ENCODE data around the gene GRAMD4. TPM values are rescaled to one million over a fixed set of nuclear protein-coding genes. Genes with fewer than 3 reads are reported as not detected.

Gene GRAMD4
- total RNA-seq, 1 experiment from 2014 or later, result 25.3 TPM

- peaks cover 26% of the 10 kb centered on the region for H3K79me2 ChIP-seq (ENCODE audit: low read length)
- H3K27ac ChIP-seq (ENCODE audit: low read length), result no peak overlapping the region
- no peak for DNase-seq
- no peaks in the 10 kb centered on the region for H3F3A ChIP-seq (ENCODE audit: low read length, unreplicated experiment)
- ATAC-seq, result no peak
- TF ChIP-seq EZH2phosphoT487 (IDR thresholded peaks at IDR 0.05; ENCODE audit: borderline replicate concordance, low read length) (no peak), EZH2 (IDR thresholded peaks at IDR 0.05; ENCODE audit: low read length, unreplicated experiment) (no peak), CTCF (conservative IDR thresholded peaks at IDR 0.05; ENCODE audit: low read depth, low read length) (no peak)
- no peak overlapping the region for H2AFZ ChIP-seq (ENCODE audit: low read length)
- peaks cover 11% of the 10 kb centered on the region for H3K4me1 ChIP-seq (ENCODE audit: insufficient read depth, low read length)
- no TSS peak for BruUV-seq (replicated peaks)
- no peaks in the 10 kb centered on the region for H3K27me3 ChIP-seq (ENCODE audit: low read length)
- H3K9me2 ChIP-seq (replicated peaks; ENCODE audit: low read length), result no peaks in the 10 kb centered on the region
- no peaks in the 10 kb centered on the region for H4K20me1 ChIP-seq (ENCODE audit: low read length)
- H3K9me3 ChIP-seq (ENCODE audit: low read length), result no peaks in the 10 kb centered on the region
- ChIA-PET CTCF (no interaction called here), POLR2A (ENCODE audit: unreplicated experiment) (no interaction called here)
- no peak overlapping the region for H3K9ac ChIP-seq (ENCODE audit: low read length)
- H3K36me3 ChIP-seq (ENCODE audit: low read depth, low read length), result no peaks in the 10 kb centered on the region
- H3K4me3 ChIP-seq (ENCODE audit: low read length), result no peak overlapping the region
- no peak overlapping the region for H3K4me2 ChIP-seq (ENCODE audit: low read length)
- intact Hi-C loops (cut with micrococcal nuclease), result no loop called here
These were observed 39.1 kb upstream of the GRAMD4 start for GRCh38 chr22:46580940-46581537.

- DNase-seq (no peak), ATAC-seq (no peak)
- no peaks in the 10 kb centered on the region for H3K9me2 ChIP-seq (replicated peaks; ENCODE audit: low read length)
- TF ChIP-seq EZH2 (IDR thresholded peaks at IDR 0.05; ENCODE audit: low read length, unreplicated experiment) (no peak), CTCF (conservative IDR thresholded peaks at IDR 0.05; ENCODE audit: low read depth, low read length) (no peak), EZH2phosphoT487 (IDR thresholded peaks at IDR 0.05; ENCODE audit: borderline replicate concordance, low read length) (no peak)
- ChIA-PET CTCF (no interaction called here), POLR2A (ENCODE audit: unreplicated experiment) (no interaction called here)
- no peak overlapping the region for H3K4me3 ChIP-seq (ENCODE audit: low read length)
- no peaks in the 10 kb centered on the region for H3F3A ChIP-seq (ENCODE audit: low read length, unreplicated experiment)
- H3K36me3 ChIP-seq (ENCODE audit: low read depth, low read length), result no peaks in the 10 kb centered on the region
- BruUV-seq (replicated peaks), result no TSS peak
- peaks cover 7% of the 10 kb centered on the region; the same call in 1 of the 2 replicates for H3K4me1 ChIP-seq (ENCODE audit: insufficient read depth, low read length)
- peaks cover 26% of the 10 kb centered on the region for H3K79me2 ChIP-seq (ENCODE audit: low read length)
- H2AFZ ChIP-seq (ENCODE audit: low read length), result no peak overlapping the region
- no peak overlapping the region for H3K27ac ChIP-seq (ENCODE audit: low read length)
- intact Hi-C loops (cut with micrococcal nuclease), result no loop called here
- no peaks in the 10 kb centered on the region for H3K9me3 ChIP-seq (ENCODE audit: low read length)
- no peaks in the 10 kb centered on the region for H3K27me3 ChIP-seq (ENCODE audit: low read length)
- no peak overlapping the region for H3K9ac ChIP-seq (ENCODE audit: low read length)
- H4K20me1 ChIP-seq (ENCODE audit: low read length), result no peaks in the 10 kb centered on the region
- no peak overlapping the region for H3K4me2 ChIP-seq (ENCODE audit: low read length)
These were observed 38.5 kb upstream of the GRAMD4 start for GRCh38 chr22:46581538-46582244.

- Histone ChIP-seq H3K36me3 (ENCODE audit: low read depth, low read length) (no peaks in the 10 kb centered on the region), H3K9me2 (replicated peaks; ENCODE audit: low read length) (no peaks in the 10 kb centered on the region), H2AFZ (ENCODE audit: low read length) (no peak overlapping the region), H3K9me3 (ENCODE audit: low read length) (no peaks in the 10 kb centered on the region), H3K27me3 (ENCODE audit: low read length) (no peaks in the 10 kb centered on the region), H3K27ac (ENCODE audit: low read length) (no peak overlapping the region), H3K9ac (ENCODE audit: low read length) (no peak overlapping the region), H3K4me2 (ENCODE audit: low read length) (no peak overlapping the region), H3K79me2 (ENCODE audit: low read length) (peaks cover 26% of the 10 kb centered on the region), H3K4me3 (ENCODE audit: low read length) (no peak overlapping the region), H3K4me1 (ENCODE audit: insufficient read depth, low read length) (peaks cover 7% of the 10 kb centered on the region; the same call in 1 of the 2 replicates), H4K20me1 (ENCODE audit: low read length) (no peaks in the 10 kb centered on the region), H3F3A (ENCODE audit: low read length, unreplicated experiment) (no peaks in the 10 kb centered on the region)
- ChIA-PET POLR2A (ENCODE audit: unreplicated experiment) (no interaction called here), CTCF (no interaction called here)
- no peak for TF ChIP-seq CTCF (conservative IDR thresholded peaks at IDR 0.05; ENCODE audit: low read depth, low read length)
- TF ChIP-seq EZH2phosphoT487 (IDR thresholded peaks at IDR 0.05; ENCODE audit: borderline replicate concordance, low read length), result no peak
- no peak for TF ChIP-seq EZH2 (IDR thresholded peaks at IDR 0.05; ENCODE audit: low read length, unreplicated experiment)
- no peak for DNase-seq
- intact Hi-C loops (cut with micrococcal nuclease), result no loop called here
- no TSS peak for BruUV-seq (replicated peaks)
- ATAC-seq, result no peak
These were observed 37.8 kb upstream of the GRAMD4 start for GRCh38 chr22:46582281-46582933.
